GM18526 (cell line): ENCODE data around the gene LRRC61.
A peak's percentile ranks its signal among the peaks of the same experiment; 100 is the strongest.

Source experiments
- POLR2A ChIP-seq: IDR thresholded peaks from 3 replicates; pipeline ENCODE4 v1.6.1; 2011; ENCODE audit not compliant: insufficient read length; ENCODE audit errors: extremely low read depth

Gene LRRC61

GRCh38 chr7:150369748-150370501 lies 46.8 kb downstream of the LRRC61 start:
- TF ChIP-seq POLR2A = no peak

GRCh38 chr7:150370612-150371071 lies 47.5 kb downstream of the LRRC61 start:
- no peak for TF ChIP-seq POLR2A

- TF ChIP-seq POLR2A = no peak
Observed at GRCh38 chr7:150371131-150371995, 48.2 kb downstream of the LRRC61 start.

DNA sequence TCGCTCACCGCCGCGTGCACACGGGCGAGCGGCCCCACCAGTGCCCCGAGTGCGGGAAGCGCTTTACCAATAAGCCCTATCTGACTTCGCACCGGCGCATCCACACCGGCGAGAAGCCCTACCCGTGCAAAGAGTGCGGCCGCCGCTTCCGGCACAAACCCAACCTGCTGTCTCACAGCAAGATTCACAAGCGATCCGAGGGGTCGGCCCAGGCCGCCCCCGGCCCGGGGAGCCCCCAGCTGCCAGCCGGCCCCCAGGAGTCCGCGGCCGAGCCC lies 48.8 kb downstream of the LRRC61 start:
- peak; percentile 3 for TF ChIP-seq POLR2A

DNA sequence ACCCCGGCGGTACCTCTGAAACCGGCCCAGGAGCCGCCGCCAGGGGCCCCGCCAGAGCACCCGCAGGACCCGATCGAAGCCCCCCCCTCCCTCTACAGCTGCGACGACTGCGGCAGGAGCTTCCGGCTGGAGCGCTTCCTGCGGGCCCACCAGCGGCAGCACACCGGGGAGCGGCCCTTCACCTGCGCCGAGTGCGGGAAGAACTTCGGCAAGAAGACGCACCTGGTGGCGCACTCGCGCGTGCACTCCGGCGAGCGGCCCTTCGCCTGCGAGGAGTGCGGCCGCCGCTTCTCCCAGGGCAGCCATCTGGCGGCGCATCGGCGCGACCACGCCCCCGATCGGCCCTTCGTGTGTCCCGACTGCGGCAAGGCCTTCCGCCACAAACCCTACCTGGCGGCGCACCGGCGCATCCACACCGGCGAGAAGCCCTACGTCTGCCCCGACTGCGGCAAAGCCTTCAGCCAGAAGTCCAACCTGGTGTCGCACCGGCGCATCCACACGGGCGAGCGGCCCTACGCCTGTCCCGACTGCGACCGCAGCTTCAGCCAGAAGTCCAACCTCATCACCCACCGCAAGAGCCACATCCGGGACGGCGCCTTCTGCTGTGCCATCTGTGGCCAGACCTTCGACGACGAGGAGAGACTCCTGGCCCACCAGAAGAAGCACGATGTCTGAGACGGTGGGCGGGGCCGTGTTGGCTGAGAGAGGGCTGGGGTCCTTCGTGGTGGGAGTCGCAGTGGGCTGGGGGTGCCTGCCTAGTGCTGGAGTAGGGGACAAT lies 49.3 kb downstream of the LRRC61 start:
- TF ChIP-seq POLR2A = no peak

- no peak for TF ChIP-seq POLR2A
Observed at GRCh38 chr7:150373049-150373801, 50.1 kb downstream of the LRRC61 start.

DNA sequence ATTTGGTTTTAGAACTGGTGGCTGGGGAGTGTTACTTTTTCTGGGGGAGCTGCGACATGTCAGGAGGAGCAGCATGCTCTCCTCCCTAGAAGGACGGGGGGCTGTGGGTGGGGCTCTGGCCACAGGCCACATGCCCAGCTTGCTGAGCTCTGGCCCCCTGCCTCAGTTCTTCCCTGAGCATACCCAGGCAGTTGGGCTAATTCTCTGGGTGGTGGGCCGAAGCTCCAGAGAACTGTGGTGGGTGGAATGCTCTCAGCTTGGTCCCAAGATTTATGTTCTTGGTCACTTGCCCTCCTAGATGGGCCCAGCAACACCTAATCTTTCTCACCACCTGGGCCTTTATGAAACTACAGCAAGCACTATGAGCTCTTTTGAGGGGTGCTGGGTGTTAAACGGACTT lies 50.9 kb downstream of the LRRC61 start:
- TF ChIP-seq POLR2A = no peak

- no peak for TF ChIP-seq POLR2A
Observed at GRCh38 chr7:150374472-150374871, 51.3 kb downstream of the LRRC61 start.

- TF ChIP-seq POLR2A = peak; percentile 37
Observed at GRCh38 chr7:150375662-150376521, 52.7 kb downstream of the LRRC61 start.

GRCh38 chr7:150376560-150376959 lies 53.4 kb downstream of the LRRC61 start:
- TF ChIP-seq POLR2A = no peak

DNA sequence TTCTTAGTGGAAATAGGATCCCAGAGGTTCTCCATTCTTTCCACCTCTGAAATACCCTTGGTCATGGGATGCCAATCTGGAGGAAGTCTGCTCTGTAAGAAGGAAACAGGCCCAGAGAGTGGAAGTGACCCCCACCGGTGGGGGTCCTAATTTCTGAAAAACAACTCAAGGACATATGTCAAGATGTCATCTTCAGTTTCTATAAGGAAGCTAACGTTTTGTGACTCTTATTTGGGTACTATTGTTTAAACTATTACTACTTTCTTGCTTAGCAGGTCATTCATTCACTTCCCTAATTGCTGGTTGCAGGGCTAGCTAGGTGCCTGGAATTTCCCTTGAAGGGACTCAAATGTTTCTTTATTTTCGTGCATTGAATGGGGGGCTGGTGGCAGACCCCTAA lies 54.0 kb downstream of the LRRC61 start:
- peak; percentile 38 for TF ChIP-seq POLR2A

DNA sequence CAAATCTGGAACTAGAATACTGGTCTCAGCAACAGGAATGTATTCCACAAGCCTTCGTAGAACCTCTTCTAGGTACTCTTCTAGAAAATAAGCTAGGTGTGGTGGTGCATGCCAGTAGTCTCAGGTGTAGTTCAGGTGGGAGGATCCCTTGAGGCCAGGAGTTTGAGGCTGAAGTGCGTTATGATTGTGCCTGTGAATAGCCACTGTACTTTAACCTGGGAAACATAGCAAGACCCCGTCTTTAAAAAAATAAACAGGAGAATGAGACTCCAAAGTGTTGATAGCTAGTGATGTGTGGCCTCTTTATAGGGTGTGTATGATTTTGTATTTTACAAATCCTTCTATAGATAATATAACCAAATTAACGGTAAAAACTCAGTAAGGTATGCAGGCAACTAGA lies 54.5 kb downstream of the LRRC61 start:
- no peak for TF ChIP-seq POLR2A

- peak; percentile 85 for TF ChIP-seq POLR2A
Observed at GRCh38 chr7:150378115-150378852, 55.1 kb downstream of the LRRC61 start.

DNA sequence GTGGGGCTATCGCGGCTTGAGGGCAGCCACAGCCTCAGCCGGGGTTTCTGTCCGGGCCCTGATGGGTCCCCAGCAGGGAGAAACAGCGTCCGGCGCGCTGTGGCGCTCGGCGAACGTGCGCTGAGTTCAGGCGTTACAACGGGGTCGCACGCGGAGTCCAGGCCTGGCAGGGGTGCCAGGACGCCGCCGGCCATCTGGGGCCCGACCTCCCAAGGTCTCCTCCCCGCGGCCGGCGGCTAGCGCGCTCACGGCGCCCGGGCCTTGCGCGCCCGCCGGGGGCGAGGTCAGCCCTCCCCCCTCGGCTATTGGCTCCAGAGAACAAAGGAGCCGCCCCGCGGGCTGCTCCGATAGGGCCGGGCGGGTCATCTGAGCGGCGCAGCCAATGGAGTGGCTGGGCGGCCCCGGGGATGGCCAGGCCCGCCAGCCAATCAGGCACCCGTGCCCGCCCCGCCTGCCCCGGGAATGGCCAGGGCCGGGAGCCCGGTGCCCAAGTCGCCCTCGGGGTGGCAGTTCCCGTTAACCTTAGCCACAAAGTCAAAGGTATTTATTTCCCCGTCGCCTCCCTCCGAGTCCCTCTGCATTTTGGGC lies 55.8 kb downstream of the LRRC61 start, which contains the start of gene ZNF775:
Gene ZNF775, plus strand, starts transcription at position 478 of the 588 bp plus-strand sequence. CDS start 9,141 bp downstream, outside the sequence.
- TF ChIP-seq POLR2A = peak; percentile 93
